Left lung (tissue), 10 donors: ENCODE measurements around the gene ASF1B. TPM values are rescaled to one million over a fixed set of nuclear protein-coding genes. Genes with fewer than 3 reads are reported as not detected.

Experiments
- ATAC-seq: fragments of 200-7000 bp; cut with Tn5 transposase; one replicate; pipeline ENCODE4 v1.9.1; 2020; ENCODE audit warnings: moderate library complexity
- DNase-seq, 4 donors: peaks; one replicate each; pipeline ENCODE4 v3.0.0-alpha.2; 2013 to 2020
- H3K27ac ChIP-seq, 2 donors: fragments of 200-600 bp; sonication (generic) in 1 of 2; one replicate each; pipeline versions ENCODE4 v1.5.0 to v1.8.0; 2020 to 2021
- H3K27me3 ChIP-seq, 2 donors: fragments of 200-600 bp; sonication (generic) in 1 of 2; one replicate each; pipeline versions ENCODE4 v1.5.0 to v1.8.0; 2020 to 2021
- H3K36me3 ChIP-seq, 2 donors: fragments of 200-600 bp; sonication (generic) in 1 of 2; one replicate each; pipeline versions ENCODE4 v1.5.0 to v1.8.0; 2020 to 2021
- H3K4me1 ChIP-seq, 2 donors: fragments of 200-600 bp; one replicate each; pipeline ENCODE4 v1.8.0; 2021
- H3K4me3 ChIP-seq, 2 donors: fragments of 200-600 bp; sonication (generic) in 1 of 2; one replicate each; pipeline versions ENCODE4 v1.5.0 to v1.8.0; 2020 to 2021; ENCODE audit warnings: mild to moderate bottlenecking in 1 of 2
- H3K9me3 ChIP-seq, 2 donors: fragments of 200-600 bp; sonication (generic) in 1 of 2; one replicate each; pipeline versions ENCODE4 v1.5.0 to v1.8.0; 2020 to 2021
- CTCF ChIP-seq, 2 donors: fragments of 200-600 bp; sonication (generic) in 1 of 2; IDR thresholded peaks; one replicate each; pipeline versions ENCODE4 v1.5.0 to v1.8.0; 2021; ENCODE audit warnings: antibody characterized with exemption in 2 of 2
- intact Hi-C, 2 donors: fragments of 100-400 bp; cut with DNase I; formaldehyde crosslinking; loops; one replicate each; pipeline versions ENCODE4 v1.11.2 to v1.14.2; 2022
- polyA plus RNA-seq, 6 donors: library from polyadenylated mRNA; unstranded; fragments of 120-200 nt; gene quantifications; one replicate each; pipeline ENCODE4 v1.2.1, GENCODE V29; 2013; ENCODE audit not compliant: insufficient read length in 6 of 6
- total RNA-seq, 2 donors: library from RNA; stranded (reverse); fragmentation: NEBNext Ultra II Directional; extraction: Animal tissue kit (Norgen Biotek cat#: 25700); gene quantifications; one replicate each; pipeline ENCODE4 v1.2.1, GENCODE V29; 2021
- donor health status: DM: no; HTN: yes; CAD: no.
- donor health status: DM: no; HTN: no; CAD: no.

Gene ASF1B
- total and polyA plus RNA-seq, 8 donors = 10.5 to 29.1 (median 16.1) TPM

GRCh38 chr19:14120497-14120780 lies 15.9 kb downstream of the ASF1B start:
- TF ChIP-seq CTCF (IDR thresholded peaks at IDR 0.05) = no peak
- Histone ChIP-seq H3K27me3 (no peaks in the 10 kb centered on the region), H3K9me3 (no peaks in the 10 kb centered on the region), H3K27ac (peak overlapping the region in 1 of 2 donors; percentile 99), H3K4me1 (peaks cover 18 to 38% of the 10 kb centered on the region in 2 donors), H3K36me3 (no peaks in the 10 kb centered on the region), H3K4me3 (no peak overlapping the region)
- intact Hi-C loops = no loop called here
- no peak for ATAC-seq
- DNase-seq = peak in 1 of 4 donors; percentile 71

- peak overlapping the region; percentile 99 for H3K27ac ChIP-seq
- intact Hi-C loops = no loop called here
- peaks cover 22 to 43% of the 10 kb centered on the region in 2 donors for H3K4me1 ChIP-seq
- H3K4me3 ChIP-seq = peak overlapping the region in 1 of 2 donors; percentile 87
- no peaks in the 10 kb centered on the region for H3K9me3 ChIP-seq
- DNase-seq (peak in 1 of 4 donors; percentile 28), ATAC-seq (no peak)
- H3K27me3 ChIP-seq = no peaks in the 10 kb centered on the region
- no peak for TF ChIP-seq CTCF (IDR thresholded peaks at IDR 0.05)
- H3K36me3 ChIP-seq = no peaks in the 10 kb centered on the region
Measured at GRCh38 chr19:14119644-14120496, 16.5 kb downstream of the ASF1B start.

GRCh38 chr19:14119146-14119545 lies 17.2 kb downstream of the ASF1B start:
- Histone ChIP-seq H3K27ac (peak overlapping the region; percentile 99), H3K9me3 (no peaks in the 10 kb centered on the region), H3K4me1 (peaks cover 22 to 51% of the 10 kb centered on the region in 2 donors), H3K4me3 (peak overlapping the region; percentile 37 to 87), H3K27me3 (no peaks in the 10 kb centered on the region), H3K36me3 (no peaks in the 10 kb centered on the region)
- ATAC-seq (no peak), DNase-seq (no peak)
- TF ChIP-seq CTCF (IDR thresholded peaks at IDR 0.05) = no peak
- intact Hi-C loops = no loop called here

DNA sequence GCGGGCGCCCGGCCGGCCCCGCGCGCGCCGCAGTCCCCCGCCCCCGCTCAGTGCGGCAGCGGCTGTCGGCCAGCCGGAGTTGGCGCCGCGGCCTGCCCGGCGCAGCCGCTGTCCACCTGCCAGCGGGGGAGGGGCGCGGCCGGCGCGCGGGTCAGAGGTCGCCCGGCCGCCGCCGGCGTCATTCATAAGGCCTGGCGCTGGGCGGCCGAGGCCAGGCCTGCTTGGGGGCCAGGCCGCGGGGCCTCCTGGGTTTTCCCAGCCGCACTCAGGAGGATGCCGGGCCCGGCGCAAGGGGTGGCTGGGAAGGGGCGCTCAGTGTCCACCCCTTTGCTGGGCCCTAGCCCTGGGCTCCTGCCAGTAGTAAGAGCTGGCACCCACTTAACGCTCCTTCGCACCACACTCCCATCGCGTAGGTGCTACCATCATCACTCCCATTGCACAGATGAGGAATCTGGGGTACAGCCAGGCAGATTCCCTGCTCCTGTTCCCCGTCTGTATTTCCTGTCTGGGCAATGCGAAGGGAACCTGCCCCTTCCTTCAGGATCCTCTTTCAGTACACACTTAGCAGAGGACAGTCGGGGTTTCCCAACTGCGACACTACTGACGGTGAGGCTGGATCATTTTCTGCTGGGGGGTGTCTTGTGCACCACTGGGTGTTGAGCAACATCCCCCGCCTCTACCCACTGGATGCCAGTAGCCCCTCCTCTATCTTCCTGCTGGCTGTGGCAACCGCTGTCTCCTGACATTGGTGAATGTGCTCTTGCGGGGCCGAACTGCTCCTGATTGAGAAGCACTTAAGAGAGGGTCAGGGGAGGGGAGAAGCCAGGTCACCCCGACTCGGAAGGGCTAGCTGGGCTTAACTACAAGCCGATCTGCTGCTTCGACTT lies 18.0 kb downstream of the ASF1B start:
- H3K27ac ChIP-seq = peak overlapping the region; percentile 99

More for the DNA sequence above, 18.0 kb downstream of the ASF1B start:
- no peaks in the 10 kb centered on the region for H3K27me3 ChIP-seq
- TF ChIP-seq CTCF (IDR thresholded peaks at IDR 0.05) = no peak
- peaks cover 26 to 58% of the 10 kb centered on the region in 2 donors for H3K4me1 ChIP-seq
- H3K9me3 ChIP-seq = no peaks in the 10 kb centered on the region
- H3K36me3 ChIP-seq = no peaks in the 10 kb centered on the region
- peak overlapping the region; percentile 37 to 87 for H3K4me3 ChIP-seq
- DNase-seq (peak in 3 of 4 donors; percentile 73 to 91 (median 86)), ATAC-seq (peak; percentile 59)
- intact Hi-C loops = no loop called here
